BLaER1 (cell line): ENCODE data around the gene RTN4IP1.

Experiments used
- H3K27ac ChIP-seq: shearing (Covaris generic); formaldehyde crosslinking; 2 replicates; pipeline ENCODE4 v1.8.1; 2022
- H3K27me3 ChIP-seq: shearing (Covaris generic); formaldehyde crosslinking; 2 replicates; pipeline ENCODE4 v1.8.1; 2022
- H3K36me3 ChIP-seq: shearing (Covaris generic); formaldehyde crosslinking; 2 replicates; pipeline ENCODE4 v1.8.1; 2022
- H3K4me1 ChIP-seq: shearing (Covaris generic); formaldehyde crosslinking; 2 replicates; pipeline ENCODE4 v1.8.1; 2022
- H3K4me2 ChIP-seq: shearing (Covaris generic); formaldehyde crosslinking; 2 replicates; pipeline ENCODE4 v1.8.1; 2022
- H3K4me3 ChIP-seq: shearing (Covaris generic); formaldehyde crosslinking; 2 replicates; pipeline ENCODE4 v1.8.1; 2022
- H3K9ac ChIP-seq: shearing (Covaris generic); formaldehyde crosslinking; 2 replicates; pipeline ENCODE4 v1.8.1; 2022
- H3K9me3 ChIP-seq: shearing (Covaris generic); formaldehyde crosslinking; 2 replicates; pipeline ENCODE4 v1.8.1; 2022
- H4K20me1 ChIP-seq: shearing (Covaris generic); formaldehyde crosslinking; 2 replicates; pipeline ENCODE4 v1.8.1; 2022
- Cebpa-rat ChIP-seq: shearing (Covaris generic); IDR thresholded peaks from 2 replicates; pipeline ENCODE4 v1.8.1; 2022

The RTN4IP1 gene

DNA sequence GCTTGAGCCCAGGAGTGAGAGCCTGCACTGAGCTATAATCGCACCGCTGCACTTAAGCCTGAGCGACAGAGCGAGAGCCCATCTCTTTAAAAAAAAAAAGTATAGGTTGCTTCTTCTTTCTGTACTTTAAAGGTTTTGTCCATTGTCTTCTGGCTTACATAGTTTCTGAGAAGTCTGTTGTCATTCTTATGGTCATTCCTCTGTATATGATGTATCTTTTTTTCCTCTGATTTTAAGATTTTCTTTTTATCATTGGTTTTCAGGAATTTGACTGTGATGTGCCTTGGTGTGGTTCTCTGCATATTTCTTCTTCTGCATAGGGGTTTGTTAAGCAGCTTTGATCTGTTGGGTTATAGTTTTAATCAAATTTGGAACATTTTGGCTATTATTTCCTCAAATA is 29.2 kb upstream of the RTN4IP1 start:
- peaks cover 47% of the 10 kb centered on the region for H3K9me3 ChIP-seq
- H3K27ac ChIP-seq, result no peak overlapping the region
- H3K4me3 ChIP-seq, result no peak overlapping the region

DNA sequence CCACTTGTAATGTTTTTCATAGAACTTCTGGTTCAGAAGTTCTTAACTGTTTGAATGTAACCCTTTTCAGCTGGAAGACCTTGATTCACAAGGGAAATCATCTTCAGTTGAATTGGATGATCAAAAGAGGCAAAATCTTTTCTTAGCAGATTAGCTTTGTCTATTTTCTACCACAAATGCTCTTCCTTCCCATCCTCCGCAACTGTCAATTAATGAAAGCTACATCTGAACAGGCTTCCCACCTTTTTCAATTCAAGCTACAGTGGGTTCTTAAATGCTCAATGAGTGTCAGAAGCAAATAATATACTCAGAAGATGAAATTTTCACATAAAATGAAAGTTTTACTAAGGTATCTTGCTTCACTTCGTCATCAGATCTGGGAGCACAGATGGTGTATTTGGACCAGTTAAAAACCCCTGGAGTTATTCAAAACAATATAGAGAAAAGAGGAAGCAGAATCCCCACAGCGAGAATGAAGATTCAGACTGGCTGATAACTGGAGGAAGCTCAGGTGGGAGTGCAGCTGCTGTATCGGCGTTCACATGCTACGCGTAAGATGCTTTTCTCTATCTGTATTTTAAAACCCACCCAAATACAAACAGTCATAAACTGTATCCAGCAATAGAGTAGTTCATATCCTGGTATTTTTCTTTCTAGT is 19.5 kb upstream of the RTN4IP1 start:
- Histone ChIP-seq H3K27ac (peak overlapping the region; percentile 98), H3K4me3 (peak overlapping the region; percentile 79), H3K9ac (peak overlapping the region; percentile 96), H3K9me3 (peaks cover 13% of the 10 kb centered on the region), H3K27me3 (no peaks in the 10 kb centered on the region), H4K20me1 (no peaks in the 10 kb centered on the region), H3K4me2 (peak overlapping the region; percentile 95), H3K36me3 (peaks cover 39% of the 10 kb centered on the region), H3K4me1 (peaks cover 43% of the 10 kb centered on the region)
- no peak for TF ChIP-seq Cebpa-rat

More for the DNA sequence above, 29.2 kb upstream of the RTN4IP1 start:
- Histone ChIP-seq H3K36me3 (peaks cover 100% of the 10 kb centered on the region), H3K4me1 (peaks cover 79% of the 10 kb centered on the region), H3K27me3 (no peaks in the 10 kb centered on the region), H3K4me2 (0 out of 2 replicates have a peak overlapping the region, but pooled peaks have one; percentile 8), H3K9ac (no peak overlapping the region), H4K20me1 (peaks cover 49% of the 10 kb centered on the region)
- TF ChIP-seq Cebpa-rat, result no peak

GRCh38 chr6:106643061-106643460 is 13.8 kb upstream of the RTN4IP1 start:
- no peak overlapping the region for H3K9ac ChIP-seq
- no peak overlapping the region for H3K27ac ChIP-seq
- no peaks in the 10 kb centered on the region for H4K20me1 ChIP-seq
- H3K4me3 ChIP-seq, result no peak overlapping the region
- H3K4me2 ChIP-seq, result no peak overlapping the region
- H3K4me1 ChIP-seq, result peaks cover 49% of the 10 kb centered on the region
- no peak for TF ChIP-seq Cebpa-rat
- peaks cover 24% of the 10 kb centered on the region for H3K9me3 ChIP-seq
- peaks cover 64% of the 10 kb centered on the region for H3K36me3 ChIP-seq
- H3K27me3 ChIP-seq, result no peaks in the 10 kb centered on the region

DNA sequence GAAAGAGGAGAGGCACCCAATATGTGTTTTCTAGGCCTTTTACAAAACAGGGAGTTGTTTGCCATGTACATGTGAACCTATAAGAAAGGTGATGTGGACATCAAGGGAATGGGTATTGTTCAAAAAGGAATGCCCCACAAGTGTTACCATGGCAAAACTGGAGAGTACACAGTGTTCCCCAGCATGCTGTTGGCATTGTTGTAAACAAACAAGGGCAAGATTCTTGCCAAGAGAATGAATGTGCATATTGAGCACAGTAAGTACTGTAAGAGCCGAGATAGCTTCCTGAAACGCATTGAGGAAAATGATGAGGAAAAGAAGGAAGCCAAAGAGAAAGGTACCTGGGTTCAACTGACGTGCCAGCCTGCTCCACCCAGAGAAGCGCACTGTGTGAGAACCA is 13.2 kb upstream of the RTN4IP1 start:
- Histone ChIP-seq H3K4me2 (no peak overlapping the region), H3K4me1 (peaks cover 50% of the 10 kb centered on the region), H3K36me3 (peaks cover 64% of the 10 kb centered on the region), H3K4me3 (no peak overlapping the region), H4K20me1 (no peaks in the 10 kb centered on the region), H3K27ac (no peak overlapping the region), H3K27me3 (no peaks in the 10 kb centered on the region), H3K9ac (no peak overlapping the region), H3K9me3 (peaks cover 24% of the 10 kb centered on the region)
- TF ChIP-seq Cebpa-rat, result no peak

DNA sequence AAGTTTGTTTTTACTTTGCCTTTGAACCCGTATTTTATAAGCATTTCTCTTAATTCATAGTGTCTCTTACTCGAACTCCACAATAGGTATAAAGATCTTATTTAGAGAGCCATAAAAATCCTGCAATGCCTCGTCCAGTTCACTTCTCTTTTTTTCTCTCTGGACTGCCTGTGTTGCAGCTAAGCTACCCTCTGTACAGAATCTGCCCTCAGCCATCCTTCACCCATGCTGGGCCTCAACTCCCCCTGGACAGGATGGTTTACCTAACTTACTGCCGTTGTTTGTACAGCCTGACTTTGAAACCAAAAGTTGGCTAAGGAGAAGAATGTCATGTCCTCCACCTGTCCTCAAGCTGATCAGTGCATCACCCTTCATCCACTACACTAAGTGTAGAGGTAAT is 10.5 kb upstream of the RTN4IP1 start:
- no peak overlapping the region for H3K4me3 ChIP-seq
- H3K27ac ChIP-seq, result no peak overlapping the region
- H4K20me1 ChIP-seq, result no peaks in the 10 kb centered on the region
- H3K36me3 ChIP-seq, result peaks cover 63% of the 10 kb centered on the region
- H3K27me3 ChIP-seq, result no peaks in the 10 kb centered on the region
- no peak overlapping the region; the same call in 1 of the 2 replicates for H3K9ac ChIP-seq
- H3K9me3 ChIP-seq, result peaks cover 21% of the 10 kb centered on the region
- TF ChIP-seq Cebpa-rat, result no peak
- peak overlapping the region; percentile 39 for H3K4me2 ChIP-seq
- H3K4me1 ChIP-seq, result peaks cover 53% of the 10 kb centered on the region

- Histone ChIP-seq H4K20me1 (no peaks in the 10 kb centered on the region), H3K27me3 (no peaks in the 10 kb centered on the region), H3K27ac (peak overlapping the region; percentile 59), H3K36me3 (peaks cover 52% of the 10 kb centered on the region), H3K4me2 (peak overlapping the region; percentile 78), H3K9ac (peak overlapping the region; percentile 50; the same call in 1 of the 2 replicates), H3K9me3 (peaks cover 8% of the 10 kb centered on the region; the same call in 1 of the 2 replicates), H3K4me3 (peak overlapping the region; percentile 26; the same call in 1 of the 2 replicates), H3K4me1 (peaks cover 53% of the 10 kb centered on the region)
- TF ChIP-seq Cebpa-rat, result no peak
Measured at GRCh38 chr6:106637717-106638341, 8.5 kb upstream of the RTN4IP1 start.

- Histone ChIP-seq H3K4me2 (peak overlapping the region; percentile 78), H4K20me1 (no peaks in the 10 kb centered on the region), H3K36me3 (peaks cover 48% of the 10 kb centered on the region), H3K9ac (peak overlapping the region; percentile 50), H3K27ac (peak overlapping the region; percentile 59), H3K9me3 (peaks cover 3% of the 10 kb centered on the region; the same call in 1 of the 2 replicates), H3K4me1 (peaks cover 53% of the 10 kb centered on the region), H3K27me3 (no peaks in the 10 kb centered on the region), H3K4me3 (peak overlapping the region; percentile 26; the same call in 1 of the 2 replicates)
- no peak for TF ChIP-seq Cebpa-rat
Measured at GRCh38 chr6:106637051-106637716, 7.9 kb upstream of the RTN4IP1 start.

DNA sequence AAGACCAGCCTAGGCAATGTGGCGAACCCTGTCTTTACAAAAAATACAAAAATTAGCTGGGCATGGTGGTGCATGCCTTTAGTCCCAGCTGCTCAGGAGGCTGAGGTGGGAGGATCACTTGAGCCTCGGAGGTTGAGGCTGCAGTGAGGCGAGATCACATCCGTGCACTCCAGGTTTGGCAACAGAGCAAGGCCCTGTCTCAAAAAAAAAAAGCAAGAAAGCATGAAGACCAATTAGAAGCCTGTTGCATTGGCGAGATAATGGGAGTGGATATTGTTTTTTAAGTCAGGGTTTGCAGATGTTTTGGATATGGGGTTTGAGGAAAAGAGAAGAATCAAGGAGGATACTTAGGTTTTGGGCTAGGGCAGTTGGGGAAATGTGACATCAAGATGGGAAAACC is 5.3 kb upstream of the RTN4IP1 start:
- no peak overlapping the region for H3K9ac ChIP-seq
- H3K4me2 ChIP-seq, result no peak overlapping the region
- H3K9me3 ChIP-seq, result peaks cover 3% of the 10 kb centered on the region; the same call in 1 of the 2 replicates
- H3K27ac ChIP-seq, result no peak overlapping the region
- H3K4me1 ChIP-seq, result peaks cover 60% of the 10 kb centered on the region
- H3K36me3 ChIP-seq, result peaks cover 33% of the 10 kb centered on the region; the same call in 1 of the 2 replicates
- H3K4me3 ChIP-seq, result no peak overlapping the region
- no peaks in the 10 kb centered on the region for H4K20me1 ChIP-seq
- H3K27me3 ChIP-seq, result no peaks in the 10 kb centered on the region
- no peak for TF ChIP-seq Cebpa-rat

DNA sequence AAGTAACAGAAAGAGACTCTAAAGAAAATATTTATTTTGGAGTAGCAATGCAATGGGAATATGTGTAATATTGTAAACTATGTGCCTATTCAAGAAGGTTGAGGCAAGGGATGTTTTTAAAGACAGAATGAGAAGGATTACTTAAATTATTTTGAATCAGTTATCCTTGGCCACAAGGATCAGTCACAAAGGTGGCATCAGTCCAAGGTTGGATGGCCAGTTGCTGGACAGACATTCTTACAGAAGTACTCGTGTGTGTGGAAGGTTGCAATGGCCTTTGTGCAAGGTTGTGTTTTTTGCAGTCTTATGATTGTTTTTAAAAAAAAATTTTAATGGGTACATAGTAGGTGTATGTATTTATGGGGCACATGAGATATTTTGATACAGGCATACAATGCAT is 2.0 kb upstream of the RTN4IP1 start:
- no peak overlapping the region for H3K4me3 ChIP-seq
- H4K20me1 ChIP-seq, result no peaks in the 10 kb centered on the region
- TF ChIP-seq Cebpa-rat, result no peak
- H3K4me1 ChIP-seq, result peaks cover 38% of the 10 kb centered on the region
- no peaks in the 10 kb centered on the region for H3K27me3 ChIP-seq
- peaks cover 24% of the 10 kb centered on the region; the same call in 1 of the 2 replicates for H3K36me3 ChIP-seq
- H3K9ac ChIP-seq, result no peak overlapping the region
- no peak overlapping the region for H3K27ac ChIP-seq
- no peak overlapping the region for H3K4me2 ChIP-seq
- H3K9me3 ChIP-seq, result no peaks in the 10 kb centered on the region

GRCh38 chr6:106630366-106630765 is 1.1 kb upstream of the RTN4IP1 start:
- H3K27ac ChIP-seq, result peak overlapping the region; percentile 82
- H3K9me3 ChIP-seq, result no peaks in the 10 kb centered on the region
- peaks cover 28% of the 10 kb centered on the region for H3K4me1 ChIP-seq
- no peaks in the 10 kb centered on the region for H3K27me3 ChIP-seq
- peak overlapping the region; percentile 87 for H3K9ac ChIP-seq
- H3K4me2 ChIP-seq, result peak overlapping the region; percentile 93
- no peaks in the 10 kb centered on the region for H4K20me1 ChIP-seq
- peak overlapping the region; percentile 79 for H3K4me3 ChIP-seq
- no peak for TF ChIP-seq Cebpa-rat
- peaks cover 19% of the 10 kb centered on the region; the same call in 1 of the 2 replicates for H3K36me3 ChIP-seq
